Effector memory CD4-positive, alpha-beta T cell (primary cell): ENCODE data around the gene KRT15.

Experiments used
- DNase-seq, 3 donors: peaks; one replicate each; pipeline ENCODE4 v3.0.0-alpha.2; 2020
- H3K27ac ChIP-seq: 2 replicates; pipeline ENCODE4 v1.7.0; 2013; ENCODE audit warnings: mild to moderate bottlenecking, low read length, moderate library complexity; ENCODE audit not compliant: insufficient read depth, poor library complexity, severe bottlenecking
- H3K27me3 ChIP-seq: replicated peaks from 2 replicates; pipeline ENCODE4 v1.7.0; 2013; ENCODE audit warnings: mild to moderate bottlenecking, low read length; ENCODE audit not compliant: insufficient read depth, control insufficient read depth, poor library complexity, severe bottlenecking
- H3K36me3 ChIP-seq: 2 replicates; pipeline ENCODE4 v1.7.0; 2013; ENCODE audit warnings: mild to moderate bottlenecking, low read length, moderate library complexity; ENCODE audit not compliant: control insufficient read depth, insufficient read depth
- H3K4me1 ChIP-seq: 2 replicates; pipeline ENCODE4 v1.7.0; 2013; ENCODE audit warnings: low read length, mild to moderate bottlenecking; ENCODE audit not compliant: control insufficient read depth, insufficient read depth, poor library complexity, severe bottlenecking
- H3K4me3 ChIP-seq: 2 replicates; pipeline ENCODE4 v1.7.0; 2013; ENCODE audit warnings: low read length, low read depth, mild to moderate bottlenecking; ENCODE audit not compliant: insufficient read depth, poor library complexity, severe bottlenecking
- H3K9me3 ChIP-seq: 2 replicates; pipeline ENCODE4 v1.7.0; 2013; ENCODE audit warnings: mild to moderate bottlenecking, low read length, moderate library complexity; ENCODE audit not compliant: control insufficient read depth

KRT15 gene

GRCh38 chr17:41505809-41506767, 12.6 kb downstream of the KRT15 start:
- Histone ChIP-seq H3K36me3 (no peaks in the 10 kb centered on the region), H3K4me1 (no peaks in the 10 kb centered on the region), H3K4me3 (no peak overlapping the region), H3K27me3 (no peaks in the 10 kb centered on the region), H3K27ac (no peak overlapping the region), H3K9me3 (no peaks in the 10 kb centered on the region)
- no peak for DNase-seq

DNA sequence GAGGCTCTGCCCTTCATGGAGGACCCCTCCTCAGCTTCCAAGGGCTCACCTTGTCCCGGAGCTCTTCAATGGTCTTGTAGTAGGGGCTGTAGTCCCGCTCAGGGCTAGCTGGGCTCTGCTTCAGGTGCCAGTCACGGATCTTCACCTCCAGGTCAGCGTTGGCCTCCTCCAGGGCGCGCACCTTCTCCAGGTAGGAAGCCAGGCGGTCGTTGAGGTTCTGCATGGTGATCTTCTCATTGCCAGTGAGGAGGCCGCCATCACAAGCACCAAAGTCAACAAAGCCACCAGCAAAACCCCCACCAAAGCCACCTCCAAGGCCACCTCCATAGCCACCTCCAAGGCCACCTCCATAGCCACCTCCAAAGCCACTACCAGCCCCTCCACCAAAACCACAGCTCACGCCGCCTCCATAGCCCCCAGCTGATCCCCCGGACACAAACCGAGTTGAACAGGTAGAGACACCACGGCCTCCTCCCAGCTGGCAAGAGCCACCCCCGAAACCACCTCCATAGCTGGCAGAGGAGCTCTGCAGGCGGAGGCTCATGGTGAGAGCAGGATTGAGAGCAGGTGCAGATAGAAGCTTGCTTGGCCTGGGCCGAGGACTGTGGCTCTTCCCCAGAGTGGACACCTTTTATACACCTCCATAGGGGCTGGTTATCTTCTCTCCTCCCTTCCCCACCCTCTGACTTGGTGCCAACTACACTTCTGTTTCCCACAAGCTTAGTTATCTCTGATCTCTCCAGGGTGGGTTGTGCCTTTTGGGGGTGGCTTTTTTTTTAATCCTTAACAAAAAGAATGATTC, 13.5 kb downstream of the KRT15 start, which contains the start of gene KRT13:
Gene KRT13, minus strand, starts transcription at position 606 of the 802 bp plus-strand sequence. Its CDS starts 62 bp downstream, at position 544.
- no peaks in the 10 kb centered on the region for H3K36me3 ChIP-seq
- DNase-seq = no peak
- no peaks in the 10 kb centered on the region for H3K4me1 ChIP-seq
- H3K4me3 ChIP-seq = no peak within 1 kb of the TSS
- no peak within 1 kb of the TSS for H3K27ac ChIP-seq
- no peaks in the 10 kb centered on the region for H3K9me3 ChIP-seq
- H3K27me3 ChIP-seq = no peaks in the 10 kb centered on the region

DNA sequence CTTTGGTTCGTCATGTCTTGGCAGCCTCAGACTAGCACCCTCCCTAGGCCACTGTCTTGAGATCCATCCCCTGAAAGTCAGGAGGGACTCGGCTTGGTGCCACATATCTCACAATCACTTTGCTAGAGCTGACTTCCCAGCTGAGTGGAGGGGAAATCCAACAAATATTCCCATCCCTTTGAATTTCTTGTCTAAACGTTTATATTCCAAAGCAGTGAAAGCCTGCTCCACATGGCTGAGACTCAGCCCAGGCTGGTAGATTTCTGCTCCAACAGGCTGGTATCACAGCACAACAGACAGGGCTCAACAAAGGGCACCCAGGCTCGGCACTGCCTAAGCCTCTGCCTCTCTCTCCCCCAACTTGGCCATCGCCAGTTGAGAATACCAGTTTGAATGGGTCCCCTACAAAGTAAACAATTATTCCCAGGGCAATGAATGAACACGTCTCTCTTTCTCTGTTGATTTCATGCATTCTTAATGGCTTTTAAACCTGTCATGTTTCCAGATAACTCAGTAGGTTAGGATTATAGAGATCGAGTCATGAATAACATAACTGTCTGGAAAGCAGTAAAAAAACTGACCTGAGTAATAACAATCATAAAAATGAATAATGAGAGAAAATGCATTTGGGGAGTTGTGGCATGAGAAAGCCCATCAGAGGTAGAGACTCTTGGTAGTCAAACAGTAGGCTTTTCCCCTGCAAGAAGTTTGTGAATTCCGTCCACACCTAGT, 14.3 kb downstream of the KRT15 start:
- Histone ChIP-seq H3K4me1 (no peaks in the 10 kb centered on the region), H3K4me3 (no peak overlapping the region), H3K9me3 (no peaks in the 10 kb centered on the region), H3K27me3 (no peaks in the 10 kb centered on the region), H3K36me3 (no peaks in the 10 kb centered on the region), H3K27ac (no peak overlapping the region)
- no peak for DNase-seq

DNA sequence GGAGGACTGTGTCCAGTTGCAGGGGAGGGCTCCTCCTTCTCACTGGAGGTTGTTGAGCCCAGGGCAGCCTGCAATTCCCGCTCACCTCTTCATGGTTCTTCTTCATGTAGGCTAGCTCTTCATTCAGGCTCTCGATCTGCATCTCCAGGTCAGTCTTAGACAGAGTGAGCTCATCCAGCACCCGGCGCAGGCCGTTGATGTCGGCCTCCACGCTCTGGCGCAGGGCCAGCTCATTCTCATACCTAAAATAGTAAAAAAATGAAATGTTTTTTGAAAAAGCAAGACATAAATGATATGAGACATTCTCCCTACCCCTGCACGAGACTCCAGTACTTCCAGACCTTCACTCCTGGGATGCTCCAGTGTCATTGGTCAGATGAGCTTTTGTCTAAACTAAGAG, 15.5 kb downstream of the KRT15 start:
- H3K27me3 ChIP-seq = no peaks in the 10 kb centered on the region
- DNase-seq = no peak
- H3K9me3 ChIP-seq = no peaks in the 10 kb centered on the region
- no peaks in the 10 kb centered on the region for H3K4me1 ChIP-seq
- no peaks in the 10 kb centered on the region for H3K36me3 ChIP-seq
- no peak overlapping the region for H3K4me3 ChIP-seq
- H3K27ac ChIP-seq = no peak overlapping the region

DNA sequence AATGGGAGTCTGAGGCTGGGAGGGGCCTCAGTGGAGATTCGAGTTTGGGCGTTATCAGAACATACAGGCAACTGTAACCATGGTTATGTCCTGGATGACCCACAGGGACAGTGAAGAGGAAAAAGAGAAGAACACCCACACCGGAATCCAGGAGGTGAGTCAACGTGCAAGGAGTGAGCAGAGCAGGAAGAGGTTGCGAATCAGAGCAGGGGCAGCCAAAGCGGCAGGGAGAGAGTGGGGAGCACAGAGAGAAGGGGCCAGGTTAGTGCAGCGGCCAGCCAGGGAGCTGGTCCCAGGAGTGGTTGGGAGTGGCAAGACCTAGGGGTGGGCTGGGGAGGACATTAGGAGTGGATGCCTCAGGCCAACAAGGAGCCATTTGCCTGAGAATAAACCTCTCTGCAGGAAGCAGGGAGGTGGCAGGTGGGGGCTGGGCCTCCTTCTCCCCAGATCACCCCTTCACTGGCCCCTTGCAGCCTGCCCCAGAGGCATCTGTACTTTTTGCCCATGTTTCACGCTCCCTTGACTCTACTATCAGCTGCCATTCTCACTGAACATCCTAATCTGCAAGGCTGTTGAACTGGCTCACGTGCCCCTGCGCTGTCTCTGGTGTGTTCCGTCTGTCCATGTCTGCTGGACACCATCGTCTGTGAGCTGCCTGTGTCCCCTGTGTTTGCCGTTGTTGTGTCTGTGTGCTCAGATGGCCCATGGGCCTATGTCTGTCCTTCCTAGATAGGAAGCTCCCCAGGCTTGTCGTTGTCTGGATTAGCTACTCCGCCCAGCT, 18.4 kb downstream of the KRT15 start:
- Histone ChIP-seq H3K9me3 (no peaks in the 10 kb centered on the region), H3K4me3 (no peak overlapping the region), H3K27ac (no peak overlapping the region), H3K27me3 (no peaks in the 10 kb centered on the region), H3K4me1 (peaks cover 6% of the 10 kb centered on the region), H3K36me3 (no peaks in the 10 kb centered on the region)
- DNase-seq = no peak

DNA sequence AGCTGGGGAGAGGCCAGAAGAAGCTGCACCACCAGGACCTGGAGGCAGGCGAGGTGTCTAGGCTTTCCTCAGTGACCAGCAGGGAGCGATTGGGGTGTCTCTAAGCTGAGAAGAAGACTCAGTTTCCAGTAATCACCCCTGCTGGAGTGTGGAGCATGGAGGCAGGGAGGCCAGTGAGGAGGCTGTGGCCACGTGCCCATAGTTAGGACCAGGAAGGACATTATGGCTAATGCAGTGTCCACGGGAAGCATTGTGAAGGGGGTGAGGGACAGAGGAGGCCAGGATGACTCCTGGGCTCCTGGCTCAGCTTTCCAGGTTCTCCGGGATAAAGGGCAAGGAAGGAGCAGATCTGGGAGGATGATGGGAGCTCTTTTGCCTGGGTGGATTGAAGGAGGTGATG, 19.0 kb downstream of the KRT15 start:
- H3K9me3 ChIP-seq = no peaks in the 10 kb centered on the region
- no peak for DNase-seq
- no peaks in the 10 kb centered on the region for H3K36me3 ChIP-seq
- H3K27me3 ChIP-seq = no peaks in the 10 kb centered on the region
- H3K4me3 ChIP-seq = no peak overlapping the region
- peaks cover 6% of the 10 kb centered on the region for H3K4me1 ChIP-seq
- H3K27ac ChIP-seq = no peak overlapping the region

DNA sequence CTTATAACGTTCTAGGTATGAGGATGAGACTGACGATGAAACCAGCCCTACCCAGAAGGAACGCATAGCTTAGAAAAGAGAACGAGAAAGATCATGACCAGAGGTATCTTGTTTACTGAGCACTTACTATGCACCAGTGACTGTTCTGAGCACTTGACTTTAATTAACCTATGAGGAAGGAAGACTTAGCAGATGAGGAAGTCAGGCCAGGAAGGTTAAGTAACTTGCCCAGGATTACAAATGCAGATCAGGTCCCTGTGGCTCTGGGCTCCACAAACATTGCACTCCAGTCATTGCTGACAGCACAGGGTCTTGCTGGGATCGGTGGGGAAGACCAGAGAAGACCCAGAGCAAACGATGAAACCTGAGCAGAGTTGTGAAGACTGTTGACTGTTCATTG, 20.4 kb downstream of the KRT15 start:
- H3K4me3 ChIP-seq = no peak overlapping the region
- H3K36me3 ChIP-seq = no peaks in the 10 kb centered on the region
- no peak overlapping the region for H3K27ac ChIP-seq
- DNase-seq = no peak
- H3K9me3 ChIP-seq = no peaks in the 10 kb centered on the region
- no peaks in the 10 kb centered on the region for H3K27me3 ChIP-seq
- H3K4me1 ChIP-seq = peaks cover 6% of the 10 kb centered on the region

DNA sequence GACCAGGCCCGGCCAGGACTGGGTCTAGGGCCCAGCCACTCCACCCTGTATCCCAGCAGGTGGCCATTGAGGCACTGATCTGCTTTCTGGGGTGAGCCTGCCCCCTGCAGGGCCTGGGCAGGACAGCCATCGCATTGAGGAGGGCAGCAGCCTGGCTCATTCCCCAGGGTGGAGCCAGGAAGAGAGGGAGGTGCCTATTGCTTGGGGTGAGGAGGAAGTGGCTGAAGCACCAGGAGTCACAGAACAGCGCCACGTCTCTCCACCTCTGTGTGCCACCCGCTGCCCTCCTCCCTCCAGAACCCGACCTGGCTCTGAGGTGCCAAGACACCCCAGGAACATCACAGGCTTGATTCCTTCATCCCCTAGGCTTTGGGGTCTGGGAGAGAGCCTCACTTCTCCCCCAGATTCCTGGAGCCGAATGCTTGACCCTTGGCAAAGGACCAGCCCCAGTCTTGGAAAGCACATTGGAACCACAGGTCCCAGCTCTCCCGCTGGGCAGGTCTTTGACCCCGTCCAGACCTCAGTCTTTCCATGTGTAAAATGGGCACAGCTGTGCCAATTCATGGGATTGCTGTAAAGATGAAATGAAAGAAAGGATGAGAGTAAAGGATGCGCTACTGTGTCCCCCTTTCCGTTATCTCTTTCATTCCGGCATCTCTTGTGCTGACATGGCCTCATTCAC, 21.7 kb downstream of the KRT15 start:
- peak in 2 of 3 donors; percentile 10 to 28 for DNase-seq
- Histone ChIP-seq H3K9me3 (no peaks in the 10 kb centered on the region), H3K36me3 (no peaks in the 10 kb centered on the region), H3K4me3 (no peak overlapping the region), H3K4me1 (peaks cover 6% of the 10 kb centered on the region), H3K27ac (no peak overlapping the region), H3K27me3 (no peaks in the 10 kb centered on the region)

GRCh38 chr17:41494524-41494923, 24.2 kb downstream of the KRT15 start:
- Histone ChIP-seq H3K27ac (no peak overlapping the region), H3K4me1 (peaks cover 11% of the 10 kb centered on the region), H3K36me3 (no peaks in the 10 kb centered on the region), H3K4me3 (no peak overlapping the region), H3K27me3 (no peaks in the 10 kb centered on the region), H3K9me3 (no peaks in the 10 kb centered on the region)
- no peak for DNase-seq
